Activated CD4-positive, alpha-beta memory T cell treated with anti-CD3 and anti-CD28 coated beads, Interleukin-2, amount 10 ng/mL, durations not matched to agents 7 days and 5 days (primary cell): ENCODE data around the gene AIMP2. TPM values are rescaled to one million over a fixed set of nuclear protein-coding genes. Genes with fewer than 3 reads are reported as not detected.

Source experiments
- CTCF ChIA-PET: fragments of 350-600 bp; sonication (Branson Sonifier 250); formaldehyde crosslinking; loops from one replicate; lab custom pipeline; 2021; ENCODE audit warnings: antibody characterized with exemption, inconsistent platforms; lab: Charles Lee
- POLR2A ChIA-PET: fragments of 350-600 bp; sonication (Branson Sonifier 250); formaldehyde crosslinking; loops from one replicate; lab custom pipeline; 2021; ENCODE audit warnings: antibody characterized with exemption; lab: Charles Lee
- DNase-seq: peaks from one replicate; pipeline ENCODE4 v3.0.0-alpha.2; 2020
- H3K27ac Mint-ChIP-seq: one replicate; pipeline ENCODE4 v1.8.0; 2021; ENCODE audit warnings: mild to moderate bottlenecking, mixed read lengths
- H3K27me3 Mint-ChIP-seq: one replicate; pipeline ENCODE4 v1.8.0; 2021; ENCODE audit warnings: mixed read lengths
- H3K36me3 Mint-ChIP-seq: one replicate; pipeline ENCODE4 v1.8.0; 2021; ENCODE audit warnings: low read depth, mixed read lengths
- H3K4me1 Mint-ChIP-seq: one replicate; pipeline ENCODE4 v1.8.0; 2021; ENCODE audit warnings: mixed read lengths
- H3K4me3 Mint-ChIP-seq: one replicate; pipeline ENCODE4 v1.8.0; 2021; ENCODE audit warnings: mild to moderate bottlenecking, mixed read lengths
- H3K9me3 Mint-ChIP-seq: one replicate; pipeline ENCODE4 v1.8.0; 2021; ENCODE audit warnings: mixed read lengths
- total RNA-seq, 2 experiments: library from RNA; stranded (reverse); gene quantifications; one replicate each; pipeline ENCODE4 v1.2.3, GENCODE V29; 2021

Gene AIMP2
- total RNA-seq, 2 experiments from 2014 or later, result 21.9 to 22.3 TPM

DNA sequence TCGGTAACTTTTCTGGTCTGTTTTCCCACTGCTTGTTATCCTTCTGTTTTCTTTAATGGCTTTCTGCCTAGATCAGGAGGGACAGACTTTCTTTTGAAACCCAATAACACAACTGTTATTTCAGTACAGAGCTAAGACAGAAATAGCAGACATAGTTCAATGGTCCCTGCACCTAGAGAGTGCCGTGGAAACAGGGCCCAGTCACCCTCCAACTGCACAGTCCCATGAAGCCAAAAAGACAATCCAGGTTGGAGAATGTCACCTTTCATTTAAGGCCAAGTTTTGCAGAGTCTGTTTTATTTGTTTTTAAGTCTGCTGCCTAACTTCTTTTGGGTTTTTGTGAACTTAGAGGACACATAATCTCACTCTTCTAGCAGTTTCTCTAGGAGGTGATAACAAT, 2.5 kb downstream of the AIMP2 start:
- peaks cover 52% of the 10 kb centered on the region for H3K4me1 Mint-ChIP-seq
- H3K36me3 Mint-ChIP-seq, result peaks cover 32% of the 10 kb centered on the region
- H3K27me3 Mint-ChIP-seq, result no peaks in the 10 kb centered on the region
- no peak overlapping the region for H3K4me3 Mint-ChIP-seq
- DNase-seq, result no peak
- ChIA-PET POLR2A (no interaction called here), CTCF (no interaction called here)
- peak overlapping the region; percentile 51 for H3K27ac Mint-ChIP-seq
- H3K9me3 Mint-ChIP-seq, result no peaks in the 10 kb centered on the region

DNA sequence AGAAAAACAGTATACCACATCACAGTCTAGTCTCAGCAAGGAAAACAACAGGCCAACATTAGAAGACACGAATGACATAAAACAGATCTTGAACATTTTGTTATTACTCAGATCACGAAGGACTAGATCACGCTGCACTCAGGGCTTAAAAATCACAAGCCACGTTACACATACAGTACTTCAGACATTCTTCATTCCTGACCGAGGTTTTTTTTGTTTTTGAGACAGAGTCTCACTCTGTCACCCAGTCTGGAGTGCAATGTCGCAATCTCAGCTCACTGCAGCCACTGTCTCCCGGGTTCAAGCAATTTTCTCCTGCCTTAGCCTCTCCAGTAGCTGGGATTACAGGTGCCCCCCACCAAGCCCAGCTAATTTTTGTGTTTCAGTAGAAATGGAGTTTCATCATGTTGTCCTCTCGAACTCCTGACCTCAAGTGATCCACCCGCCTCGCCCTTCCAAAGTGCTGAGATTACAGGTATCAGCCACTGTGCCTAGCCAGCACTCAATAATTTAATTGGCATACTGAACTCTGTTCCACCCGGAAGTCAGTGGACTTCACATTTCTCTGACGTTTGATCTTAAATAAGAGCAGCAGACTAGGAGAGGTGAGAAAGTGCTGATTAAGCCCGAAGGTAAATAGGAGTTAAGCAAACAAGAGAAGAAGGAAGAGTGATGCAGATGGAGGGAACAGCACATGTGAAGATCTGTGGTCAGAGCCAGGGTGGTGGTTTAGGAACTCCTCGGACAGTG, 3.5 kb downstream of the AIMP2 start:
- H3K4me1 Mint-ChIP-seq, result peaks cover 45% of the 10 kb centered on the region
- peak overlapping the region; percentile 51 for H3K27ac Mint-ChIP-seq
- H3K27me3 Mint-ChIP-seq, result no peaks in the 10 kb centered on the region
- H3K4me3 Mint-ChIP-seq, result no peak overlapping the region
- CTCF ChIA-PET, result no interaction called here
- no peak for DNase-seq
- peaks cover 38% of the 10 kb centered on the region for H3K36me3 Mint-ChIP-seq
- POLR2A ChIA-PET, result no interaction called here
- H3K9me3 Mint-ChIP-seq, result no peaks in the 10 kb centered on the region

DNA sequence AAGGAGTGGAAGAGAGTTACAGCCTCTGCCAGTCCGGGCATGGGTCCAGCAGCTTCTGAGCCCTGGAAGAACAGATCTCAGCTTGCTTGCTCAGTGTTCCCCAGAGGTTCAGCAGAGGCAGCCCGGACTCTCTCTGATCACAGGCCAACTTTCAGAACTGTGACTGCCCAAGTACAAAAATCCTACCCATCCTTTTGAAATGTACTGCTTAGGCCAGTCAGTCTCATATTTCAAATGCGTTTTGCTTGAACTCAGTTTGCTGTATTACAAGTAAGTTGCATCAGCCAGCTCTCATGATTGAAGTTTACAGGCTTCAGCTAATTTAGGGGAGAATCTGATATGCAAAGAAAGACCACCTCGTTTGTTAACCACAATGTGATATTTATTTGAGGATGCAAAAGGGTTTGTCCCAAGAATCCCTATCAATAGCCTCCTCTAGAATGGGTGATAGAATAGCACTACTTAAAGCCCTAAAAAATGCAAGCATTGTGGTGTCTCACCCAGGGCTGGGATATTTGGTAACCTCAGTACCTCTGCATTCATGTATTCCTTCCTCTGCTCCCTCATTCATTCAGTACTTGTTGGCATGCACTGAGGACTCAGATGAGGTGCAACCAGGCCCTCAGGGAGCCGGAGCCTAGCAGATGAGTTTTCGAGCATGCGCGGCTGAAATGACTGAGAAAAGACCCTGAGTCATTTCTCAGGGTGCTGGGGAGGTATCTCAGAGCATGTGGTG, 7.0 kb downstream of the AIMP2 start:
- Mint-ChIP-seq H3K27ac (peak overlapping the region; percentile 65), H3K4me3 (no peak overlapping the region), H3K27me3 (no peaks in the 10 kb centered on the region), H3K36me3 (peaks cover 65% of the 10 kb centered on the region), H3K9me3 (no peaks in the 10 kb centered on the region), H3K4me1 (peaks cover 27% of the 10 kb centered on the region)
- DNase-seq, result no peak
- POLR2A ChIA-PET, result interaction anchor here (0.9 to 1.2 kb wide), 3 partner anchors 8 to 19 kb away, joined by 3 to 7 read pairs (median 4); no protein-coding TSS in a partner anchor
- CTCF ChIA-PET, result interaction anchor here (1.4 kb wide), 1 partner anchor 9 kb away, joined by 7 read pairs; no protein-coding TSS in a partner anchor

DNA sequence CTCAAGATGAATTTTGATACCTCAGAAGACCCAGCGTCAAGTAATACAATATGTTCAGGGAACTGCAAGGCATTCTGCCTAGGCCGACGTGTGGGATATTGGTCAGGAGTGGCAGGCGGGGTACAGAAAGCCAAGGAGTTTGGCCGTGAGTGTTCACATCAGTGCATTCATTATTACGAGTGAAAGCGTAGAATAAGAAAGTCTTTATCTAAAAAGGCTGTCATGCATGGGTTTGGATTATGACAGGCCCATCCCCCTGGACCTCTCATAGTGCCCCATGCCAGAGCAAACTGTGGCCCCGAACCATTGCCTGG, 7.5 kb downstream of the AIMP2 start:
- ChIA-PET CTCF (no interaction called here), POLR2A (interaction anchor here (1.1 kb wide), 1 partner anchor 10 kb away, joined by 3 read pairs; no protein-coding TSS in a partner anchor)
- H3K36me3 Mint-ChIP-seq, result peaks cover 71% of the 10 kb centered on the region
- no peak for DNase-seq
- no peak overlapping the region for H3K4me3 Mint-ChIP-seq
- peaks cover 22% of the 10 kb centered on the region for H3K4me1 Mint-ChIP-seq
- H3K27me3 Mint-ChIP-seq, result no peaks in the 10 kb centered on the region
- H3K9me3 Mint-ChIP-seq, result no peaks in the 10 kb centered on the region
- H3K27ac Mint-ChIP-seq, result peak overlapping the region; percentile 37

DNA sequence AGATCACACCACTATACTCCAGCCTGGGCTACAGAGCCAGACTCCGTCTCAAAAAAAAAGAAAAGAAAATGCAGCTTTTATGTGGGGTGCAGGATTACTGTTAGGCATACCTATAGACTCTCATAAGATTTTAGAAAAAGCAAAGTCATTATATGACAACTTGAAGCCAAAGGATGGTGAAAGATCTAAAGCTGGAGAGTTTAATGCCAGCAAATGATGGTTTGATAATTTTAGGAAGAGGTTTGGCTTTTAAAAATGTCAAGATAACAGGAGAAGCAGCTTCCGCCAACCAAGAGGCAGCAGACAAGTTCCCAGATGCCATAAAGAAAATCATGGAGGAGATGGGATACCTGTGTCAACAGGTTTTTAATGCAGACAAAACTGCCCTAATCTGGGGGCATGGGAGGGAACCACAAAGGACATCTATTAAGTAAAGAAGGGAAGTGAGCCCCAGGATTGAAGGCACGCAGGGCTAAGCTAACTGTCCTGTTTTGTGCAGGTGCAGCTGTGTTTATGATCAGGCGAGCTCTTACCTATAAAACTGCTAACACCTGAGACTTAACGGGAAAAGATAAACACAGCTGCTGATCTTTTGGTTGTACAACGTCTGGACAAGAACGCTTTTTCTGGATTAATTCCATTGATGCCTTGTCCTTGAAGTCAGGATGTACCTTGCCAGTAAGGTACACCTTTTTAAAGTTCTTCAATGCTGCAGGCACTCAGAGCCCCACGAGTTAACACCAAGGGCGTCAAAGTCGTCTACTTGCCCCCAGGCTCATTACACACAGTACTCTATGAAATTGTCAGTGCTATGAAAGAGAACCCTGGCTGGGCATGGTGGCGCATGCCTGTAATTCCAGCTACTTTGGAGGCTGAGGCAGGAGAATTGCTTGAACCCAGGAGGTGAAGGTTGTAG, 11.6 kb downstream of the AIMP2 start:
- POLR2A ChIA-PET, result interaction anchor here (0.6 to 1.8 kb wide), 2 partner anchors 12 to 274 kb away, joined by 3 to 12 read pairs; partner anchors contain the start of genes AIMP2 and PMS2
- CTCF ChIA-PET, result interaction anchor here (0.6 kb wide), 1 partner anchor 91 kb away, joined by 4 read pairs; no protein-coding TSS in a partner anchor
- Mint-ChIP-seq H3K27ac (no peak overlapping the region), H3K4me3 (no peak overlapping the region), H3K27me3 (no peaks in the 10 kb centered on the region), H3K36me3 (peaks cover 85% of the 10 kb centered on the region), H3K9me3 (no peaks in the 10 kb centered on the region), H3K4me1 (peaks cover 3% of the 10 kb centered on the region)
- no peak for DNase-seq

DNA sequence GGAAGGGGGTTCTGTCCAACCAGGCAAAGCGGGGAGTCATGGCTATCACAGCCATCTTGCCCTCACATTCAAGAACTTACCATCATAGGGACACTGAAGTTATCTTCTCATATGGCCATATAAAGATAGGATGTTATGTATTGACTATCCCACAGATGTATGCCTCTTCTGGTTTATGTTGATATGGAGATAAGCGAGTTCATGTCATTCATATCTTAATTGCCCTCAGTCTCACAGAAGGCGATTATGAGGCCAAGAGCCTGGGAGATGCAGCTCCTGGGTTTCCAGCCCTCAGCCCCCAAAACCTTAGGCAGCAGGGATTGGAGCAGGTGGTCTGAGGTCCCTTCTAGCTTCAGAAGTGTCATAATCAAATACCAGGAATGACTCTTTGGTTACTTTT, 13.6 kb downstream of the AIMP2 start:
- H3K36me3 Mint-ChIP-seq, result peaks cover 89% of the 10 kb centered on the region
- H3K27ac Mint-ChIP-seq, result no peak overlapping the region
- no peaks in the 10 kb centered on the region for H3K9me3 Mint-ChIP-seq
- H3K4me1 Mint-ChIP-seq, result peaks cover 20% of the 10 kb centered on the region
- H3K27me3 Mint-ChIP-seq, result no peaks in the 10 kb centered on the region
- CTCF ChIA-PET, result no interaction called here
- no peak overlapping the region for H3K4me3 Mint-ChIP-seq
- DNase-seq, result no peak
- POLR2A ChIA-PET, result interaction anchor here (1.3 kb wide), 1 partner anchor 13 kb away, joined by 3 read pairs; the partner anchor contains the start of genes AIMP2 and PMS2

DNA sequence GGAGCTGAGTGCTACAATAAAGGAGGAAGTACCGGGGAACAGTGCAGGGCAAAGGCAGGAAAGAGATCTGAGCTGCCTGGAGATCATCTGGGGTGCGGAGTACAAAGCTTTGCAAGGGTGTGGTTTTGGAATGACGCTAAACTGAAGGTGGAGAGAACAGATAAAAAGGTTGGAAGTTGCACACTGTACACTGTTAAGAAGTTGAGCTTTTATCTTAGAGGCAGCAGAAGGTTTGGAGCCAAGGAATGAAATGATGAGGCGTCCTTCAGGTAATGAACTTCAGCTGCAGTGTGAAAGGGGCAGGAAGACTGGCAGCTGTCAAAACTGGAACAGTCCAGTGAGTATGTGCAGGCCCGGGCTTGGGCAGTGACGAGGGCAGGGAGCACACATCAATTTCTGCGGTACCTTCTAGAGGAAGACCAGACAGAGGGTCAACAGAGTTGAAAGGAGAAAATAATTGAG, 14.9 kb downstream of the AIMP2 start:
- H3K9me3 Mint-ChIP-seq, result no peaks in the 10 kb centered on the region
- DNase-seq, result no peak
- peaks cover 92% of the 10 kb centered on the region for H3K36me3 Mint-ChIP-seq
- no peak overlapping the region for H3K27ac Mint-ChIP-seq
- peaks cover 20% of the 10 kb centered on the region for H3K4me1 Mint-ChIP-seq
- no peak overlapping the region for H3K4me3 Mint-ChIP-seq
- POLR2A ChIA-PET, result interaction anchor here (0.9 to 2.9 kb wide), 4 partner anchors 8 to 15 kb away, joined by 3 to 14 read pairs (median 5); partner anchors contain the start of genes AIMP2 and PMS2
- CTCF ChIA-PET, result interaction anchor here (1.4 kb wide), 1 partner anchor 9 kb away, joined by 3 read pairs; no protein-coding TSS in a partner anchor
- H3K27me3 Mint-ChIP-seq, result no peaks in the 10 kb centered on the region

DNA sequence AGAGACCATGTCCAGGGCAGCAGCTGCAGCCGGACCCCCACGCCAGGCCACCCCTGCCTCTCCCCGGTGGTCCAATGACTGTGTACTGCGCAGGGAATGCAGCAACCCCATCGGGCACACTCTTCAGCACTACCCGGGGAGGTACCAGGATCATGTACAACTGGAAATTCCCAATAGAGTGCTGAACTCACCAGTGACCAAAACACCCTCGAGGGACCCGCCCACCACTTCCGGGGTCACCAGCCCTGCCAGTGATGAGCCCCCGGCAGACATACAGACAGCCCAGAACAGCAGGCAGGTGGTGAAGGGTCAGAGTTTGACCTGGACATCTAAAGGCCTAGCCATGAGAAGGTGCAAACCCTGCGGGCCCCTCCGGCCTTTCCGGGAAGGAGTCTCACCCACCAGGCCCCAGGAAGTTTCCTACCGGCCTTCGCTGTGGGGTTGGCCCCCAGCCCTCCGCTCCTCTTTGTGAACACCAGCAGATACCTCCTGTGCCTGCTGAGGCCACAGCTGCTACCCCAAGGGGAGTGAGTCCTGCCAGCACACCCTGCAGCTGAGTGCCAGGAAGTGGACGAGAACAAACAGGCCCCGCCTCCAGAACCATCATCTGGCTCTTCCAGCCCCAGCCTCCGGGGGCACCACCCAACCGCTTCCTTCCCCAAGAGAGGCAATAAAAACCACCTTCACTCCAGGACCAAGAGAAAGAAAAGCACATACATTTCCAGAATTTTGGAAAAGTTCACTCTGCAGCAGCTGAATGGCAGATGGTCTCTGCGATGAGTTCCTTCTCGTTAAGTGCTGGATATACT, 17.1 kb downstream of the AIMP2 start:
- Mint-ChIP-seq H3K36me3 (peaks cover 81% of the 10 kb centered on the region), H3K27me3 (no peaks in the 10 kb centered on the region)
- CTCF ChIA-PET, result interaction anchor here (0.6 to 2.0 kb wide), 12 partner anchors 11 to 324 kb away, joined by 3 to 11 read pairs (median 4); partner anchors contain the start of genes AIMP2 and PMS2

DNA sequence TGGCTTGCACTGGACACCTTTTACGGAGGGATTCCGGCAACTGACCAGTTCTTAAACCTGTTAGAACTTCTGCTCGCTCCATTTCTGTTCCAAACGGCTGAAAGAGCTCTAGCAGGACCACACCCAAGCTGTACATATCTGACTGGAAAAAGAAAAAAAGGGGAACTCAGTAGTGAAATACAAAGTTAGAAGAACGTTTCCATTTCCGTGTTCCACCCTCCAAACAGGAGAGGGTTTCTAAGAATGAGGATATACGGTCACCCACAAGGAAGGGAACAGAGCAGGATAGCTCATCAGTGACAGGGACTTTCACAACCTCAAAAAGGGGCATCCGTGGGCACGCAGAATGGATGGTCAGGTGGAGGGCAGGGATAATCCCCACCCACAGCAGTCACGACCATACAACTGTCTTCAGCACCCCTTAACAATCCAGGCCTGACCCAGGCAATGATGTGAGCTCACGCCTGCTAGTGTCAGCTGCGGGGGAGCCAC, 17.8 kb downstream of the AIMP2 start:
- Mint-ChIP-seq H3K36me3 (peaks cover 79% of the 10 kb centered on the region), H3K9me3 (no peaks in the 10 kb centered on the region), H3K27me3 (no peaks in the 10 kb centered on the region), H3K4me1 (peaks cover 24% of the 10 kb centered on the region), H3K4me3 (no peak overlapping the region), H3K27ac (peak overlapping the region; percentile 80)
- ChIA-PET POLR2A (interaction anchor here (1.1 to 2.9 kb wide), 4 partner anchors 11 to 79 kb away, joined by 3 to 14 read pairs (median 4); partner anchors contain the start of genes AIMP2 and PMS2), CTCF (interaction anchor here (0.6 to 1.9 kb wide), 12 partner anchors 11 to 297 kb away, joined by 3 to 11 read pairs (median 4); partner anchors contain the start of genes AIMP2 and PMS2)
- no peak for DNase-seq

More for the DNA sequence above, 17.1 kb downstream of the AIMP2 start:
- Mint-ChIP-seq H3K4me1 (peaks cover 20% of the 10 kb centered on the region), H3K27ac (peak overlapping the region; percentile 80), H3K4me3 (peak overlapping the region; percentile 70), H3K9me3 (no peaks in the 10 kb centered on the region)
- POLR2A ChIA-PET, result interaction anchor here (1.1 to 2.9 kb wide), 3 partner anchors 10 to 20 kb away, joined by 3 to 14 read pairs (median 3); partner anchors contain the start of genes AIMP2 and PMS2
- peak; percentile 80 for DNase-seq

DNA sequence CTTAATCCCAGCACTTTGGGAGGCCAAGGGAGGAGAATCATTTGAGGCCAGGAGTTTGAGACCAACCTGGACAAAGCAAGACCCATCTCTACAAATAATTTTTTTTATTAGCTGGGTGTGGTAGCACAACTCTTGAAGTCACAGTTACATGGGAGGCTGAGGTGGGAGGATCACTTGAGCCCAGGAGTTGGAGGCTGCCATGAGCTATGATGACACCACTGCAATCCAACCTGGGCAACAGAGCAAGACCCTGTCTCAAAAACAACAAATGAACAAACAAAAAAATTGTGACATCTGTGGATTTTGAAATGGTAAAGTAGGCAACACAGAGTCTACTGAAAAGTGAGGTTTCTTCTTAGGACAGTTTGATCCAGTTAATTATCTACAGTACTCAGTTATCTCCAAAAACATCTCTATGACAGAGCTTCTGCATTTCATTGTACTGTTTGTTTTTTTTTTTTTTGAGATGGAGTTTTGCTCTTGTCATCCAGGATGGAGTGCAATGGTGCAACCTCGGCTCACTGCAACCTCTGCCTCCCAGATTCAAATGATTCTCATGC, 18.8 kb downstream of the AIMP2 start:
- H3K27me3 Mint-ChIP-seq, result no peaks in the 10 kb centered on the region

DNA sequence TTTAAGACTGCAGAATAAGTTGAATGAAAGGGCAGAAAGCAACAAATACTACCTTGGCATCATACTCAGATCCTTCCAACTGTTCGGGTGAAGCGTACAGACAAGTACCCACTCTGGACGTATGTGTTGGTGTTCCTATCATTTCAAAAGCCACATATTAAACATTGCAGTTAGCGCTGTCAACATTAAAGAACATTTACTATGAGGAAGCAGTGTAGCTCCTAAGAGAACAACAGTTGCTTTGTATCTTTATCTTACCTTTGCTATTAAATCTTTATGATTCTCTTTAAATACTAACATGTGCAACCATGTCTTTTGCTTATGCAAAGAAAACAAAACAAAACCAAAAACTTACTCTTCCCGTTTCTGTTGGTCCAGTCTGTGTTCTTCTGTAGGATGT, 19.5 kb downstream of the AIMP2 start:
- ChIA-PET CTCF (interaction anchor here (0.7 kb wide), 1 partner anchor 321 kb away, joined by 4 read pairs; no protein-coding TSS in a partner anchor), POLR2A (no interaction called here)
- no peaks in the 10 kb centered on the region for H3K27me3 Mint-ChIP-seq
- no peak for DNase-seq
- H3K36me3 Mint-ChIP-seq, result peaks cover 68% of the 10 kb centered on the region
- H3K4me3 Mint-ChIP-seq, result no peak overlapping the region
- peaks cover 30% of the 10 kb centered on the region for H3K4me1 Mint-ChIP-seq
- H3K9me3 Mint-ChIP-seq, result no peaks in the 10 kb centered on the region
- H3K27ac Mint-ChIP-seq, result peak overlapping the region; percentile 9

More for the DNA sequence above, 18.8 kb downstream of the AIMP2 start:
- H3K9me3 Mint-ChIP-seq, result no peaks in the 10 kb centered on the region
- no peak for DNase-seq
- no peak overlapping the region for H3K27ac Mint-ChIP-seq
- ChIA-PET POLR2A (interaction anchor here (1.2 kb wide), 1 partner anchor 78 kb away, joined by 4 read pairs; no protein-coding TSS in a partner anchor), CTCF (interaction anchor here (0.7 to 0.8 kb wide), 2 partner anchors 70 to 322 kb away, joined by 3 to 4 read pairs; no protein-coding TSS in a partner anchor)
- H3K4me3 Mint-ChIP-seq, result no peak overlapping the region
- H3K36me3 Mint-ChIP-seq, result peaks cover 75% of the 10 kb centered on the region
- H3K4me1 Mint-ChIP-seq, result peaks cover 30% of the 10 kb centered on the region
